GM12878 (cell line): Measurements from ENCODE around the gene LRTM2. TPM values are rescaled to one million over a fixed set of nuclear protein-coding genes. Genes with fewer than 3 reads are reported as not detected.

Experiments used
- ATAC-seq: fragments of 200-7000 bp; cut with Tn5 transposase; 3 replicates; pipeline ENCODE4 v1.9.1; 2020; ENCODE audit warnings: mild to moderate bottlenecking, moderate library complexity
- BruUV-seq: library from RNA; stranded (reverse); fragments of 400-500 nt; replicated peaks from 2 replicates; lab custom pipeline; 2021; lab: Mats Ljungman, UMichigan
- CTCF ChIA-PET: fragments of 300-600 bp; sonication (Branson Sonifier 250); formaldehyde crosslinking; extraction: SDS; loops from one replicate; lab custom pipeline; 2021; ENCODE audit warnings: inconsistent platforms; lab: Yijun Ruan, JAX
- POLR2A ChIA-PET: fragments of 350-600 bp; formaldehyde crosslinking; extraction: SDS; loops from one replicate; lab custom pipeline; 2021; ENCODE audit warnings: inconsistent platforms; lab: Charles Lee
- RAD21 ChIA-PET: fragments of 300-600 bp; sonication (Branson Sonifier 250); formaldehyde crosslinking; loops from one replicate; lab custom pipeline; 2023; ENCODE audit warnings: antibody characterized with exemption; ENCODE audit not compliant: unreplicated experiment; lab: Charles Lee
- SMC1A ChIA-PET: fragments of 300-600 bp; sonication (Branson Sonifier 250); formaldehyde crosslinking; loops from one replicate; lab custom pipeline; 2023; ENCODE audit not compliant: unreplicated experiment, uncharacterized antibody; lab: Charles Lee
- DNase-seq: peaks from one replicate; pipeline ENCODE4 v3.0.0-alpha.2; 2011; ENCODE audit warnings: low read depth, low spot score
- FAIRE-seq: peaks from 3 replicates; lab custom pipeline; 2011; peaks lifted over from hg19 to GRCh38; lab: Jason Lieb, UNC
- H2AFZ ChIP-seq: 2 replicates; pipeline ENCODE4 v1.6.0; 2011; ENCODE audit warnings: low read depth, low read length, control low read depth; ENCODE audit not compliant: control insufficient read depth
- H3K27ac ChIP-seq: 2 replicates; pipeline ENCODE4 v1.5.1; 2011; ENCODE audit warnings: control low read depth; ENCODE audit not compliant: control insufficient read depth, insufficient read depth
- H3K27me3 ChIP-seq, 2 experiments: replicated peaks in 1 of 2; 2 replicates each; pipeline versions ENCODE4 v1.6.0 to v1.6.1; 2011; ENCODE audit warnings: low read length in 1 of 2; ENCODE audit not compliant: control insufficient read depth in 2 of 2, insufficient read depth in 2 of 2
- H3K36me3 ChIP-seq, 2 experiments: 2 replicates each; pipeline ENCODE4 v1.5.1; 2011; ENCODE audit warnings: low read length in 1 of 2; ENCODE audit not compliant: control insufficient read depth in 2 of 2, insufficient read depth in 2 of 2
- H3K4me1 ChIP-seq: 2 replicates; pipeline ENCODE4 v1.6.1; 2011; ENCODE audit warnings: mild to moderate bottlenecking, low read length, moderate library complexity, mixed read lengths; ENCODE audit not compliant: control insufficient read depth, insufficient read depth
- H3K4me2 ChIP-seq: 2 replicates; pipeline ENCODE4 v1.6.0; 2011; ENCODE audit warnings: control low read depth; ENCODE audit not compliant: control insufficient read depth, insufficient read depth
- H3K4me3 ChIP-seq: fragments of 200-600 bp; sonication (generic); 2 replicates; pipeline ENCODE4 v1.5.1; 2016
- H3K79me2 ChIP-seq: 2 replicates; pipeline ENCODE4 v1.6.0; 2011; ENCODE audit warnings: low read length; ENCODE audit not compliant: control insufficient read depth, insufficient read depth
- H3K9ac ChIP-seq: 2 replicates; pipeline ENCODE4 v1.8.0; 2011; ENCODE audit warnings: low read length, control low read depth, mixed read lengths; ENCODE audit not compliant: control insufficient read depth, insufficient read depth
- H3K9me3 ChIP-seq: replicated peaks from 3 replicates; pipeline ENCODE4 v1.5.1; 2011; ENCODE audit warnings: mild to moderate bottlenecking, low read length; ENCODE audit not compliant: control insufficient read depth, insufficient read depth
- H4K20me1 ChIP-seq: 2 replicates; pipeline ENCODE4 v1.6.0; 2011; ENCODE audit not compliant: control insufficient read depth, insufficient read depth
- ATF3 ChIP-seq: IDR thresholded peaks from 2 replicates; pipeline ENCODE4 v1.6.1; 2011; ENCODE audit warnings: low read depth, mild to moderate bottlenecking, low read length, moderate library complexity, borderline replicate concordance; ENCODE audit errors: extremely low read depth
- BCL11A ChIP-seq: IDR thresholded peaks from 2 replicates; pipeline ENCODE4 v1.6.1; 2011; ENCODE audit warnings: low read depth, low read length
- BCLAF1 ChIP-seq: fragments of 450-650 bp; IDR thresholded peaks from 2 replicates; pipeline ENCODE4 v1.6.1; 2017; ENCODE audit warnings: antibody characterized with exemption, mild to moderate bottlenecking, moderate library complexity
- CREM ChIP-seq: IDR thresholded peaks from 2 replicates; pipeline ENCODE4 v1.6.1; 2014; ENCODE audit warnings: antibody characterized with exemption, low read depth
- E2F4 ChIP-seq: IDR thresholded peaks from 2 replicates; pipeline ENCODE4 v1.6.1; 2012; ENCODE audit warnings: low read depth, low read length, improper control_type of control experiment
- HDGF ChIP-seq: fragments of 450-650 bp; IDR thresholded peaks from 2 replicates; pipeline ENCODE4 v1.6.1; 2016; ENCODE audit warnings: antibody characterized with exemption
- IRF3 ChIP-seq: fragments of 450-650 bp; IDR thresholded peaks from 2 replicates; pipeline ENCODE4 v1.6.1; 2014; ENCODE audit warnings: mild to moderate bottlenecking
- JUNB ChIP-seq: IDR thresholded peaks from 2 replicates; pipeline ENCODE4 v1.6.1; 2016; ENCODE audit warnings: antibody characterized with exemption, mild to moderate bottlenecking
- JUND ChIP-seq: IDR thresholded peaks from 2 replicates; pipeline ENCODE4 v1.6.1; 2012; ENCODE audit warnings: low read depth, mild to moderate bottlenecking, low read length, improper control_type of control experiment, moderate library complexity
- KDM1A ChIP-seq: fragments of 200-600 bp; sonication (generic); IDR thresholded peaks from 2 replicates; pipeline ENCODE4 v1.6.1; 2016; ENCODE audit warnings: borderline replicate concordance
- MTA2 ChIP-seq: fragments of 450-650 bp; IDR thresholded peaks from 2 replicates; pipeline ENCODE4 v1.6.1; 2016; ENCODE audit warnings: low read depth, mild to moderate bottlenecking, moderate library complexity
- PML ChIP-seq: IDR thresholded peaks from 2 replicates; pipeline ENCODE4 v1.6.1; 2012; ENCODE audit warnings: low read length, inconsistent platforms
- POLR2AphosphoS5 ChIP-seq: IDR thresholded peaks from 2 replicates; pipeline ENCODE4 v1.6.1; 2011; ENCODE audit warnings: mild to moderate bottlenecking, low read length, inconsistent platforms
- ZBTB40 ChIP-seq: fragments of 450-650 bp; IDR thresholded peaks from 2 replicates; pipeline ENCODE4 v1.6.1; 2016; ENCODE audit warnings: mild to moderate bottlenecking, moderate library complexity, borderline replicate concordance
- WGBS: methylation state at CpG from one replicate; pipeline ENCODE4 v1.1.6; 2016; ENCODE audit warnings: low lambda C conversion rate; ENCODE audit not compliant: insufficient replicate concordance, insufficient coverage; ENCODE audit errors: missing lambda C conversion rate; 5-methylcytosine and 5-hydroxymethylcytosine counted together
- in situ Hi-C: fragments of 300-500 bp; cut with MboI; formaldehyde crosslinking; loops from 9 replicates; pipeline ENCODE4 v1.14.3; 2018; ENCODE audit warnings: mixed read lengths
- intact Hi-C: fragments of 100-400 bp; cut with micrococcal nuclease; formaldehyde crosslinking; loops from one replicate; pipeline ENCODE4 v1.14.2; 2022; ENCODE audit not compliant: unreplicated experiment
- polyA plus RNA-seq, 11 experiments: library from polyadenylated mRNA; depleted of rRNA in 4 of 11; unstranded in 6 of 11; stranded (reverse) in 5 of 11; fragments of >200 nt; fragmentation: Nextera tagmentation in 4 of 11; fragmentation: Illumina TruSeq in 1 of 11; extraction: Ambion mirVana in 4 of 11; extraction: Trizol in 1 of 11; gene quantifications; 1 replicate in 1 of 11; 2 replicates in 10 of 11; pipeline versions ENCODE4 v1.2.1 to v1.2.3, GENCODE V29; 2011 to 2016; ENCODE audit warnings: inconsistent platforms in 2 of 11, missing spikeins in 2 of 11, low read depth in 1 of 11
- total RNA-seq, 4 experiments: library from RNA; depleted of rRNA in 3 of 4; stranded (reverse); fragments of >200 nt in 3 of 4; fragmentation: Illumina TruSeq in 1 of 4; extraction: Trizol in 1 of 4; gene quantifications; 2 replicates each; pipeline versions ENCODE4 v1.2.1 to v1.2.3, GENCODE V29; 2013 to 2021

The LRTM2 gene
- total and polyA plus RNA-seq, 10 of the 15 experiments (the other 5 are each of a cell fraction or from before 2014, with no cell fraction given) = 0.05 TPM; not detected in 9

- DNase-seq (no peak), FAIRE-seq (no peak)
- H3K9ac ChIP-seq = no peak overlapping the region
- no peaks in the 10 kb centered on the region for H3K36me3 ChIP-seq
- SMC1A ChIA-PET = no interaction called here
- intact Hi-C loops = no loop called here
- POLR2A ChIA-PET = no interaction called here
- H3K4me2 ChIP-seq = no peak overlapping the region
- CTCF ChIA-PET = no interaction called here
- no peaks in the 10 kb centered on the region for H3K79me2 ChIP-seq
- no peaks in the 10 kb centered on the region for H4K20me1 ChIP-seq
- no peaks in the 10 kb centered on the region for H3K4me1 ChIP-seq
- no peak overlapping the region for H3K4me3 ChIP-seq
- TF ChIP-seq E2F4 = no peak
- TF ChIP-seq ZBTB40 = no peak
- no peak for TF ChIP-seq KDM1A
- TF ChIP-seq MTA2 = no peak
- TF ChIP-seq BCLAF1 = no peak
- TF ChIP-seq JUND = no peak
- no peak for TF ChIP-seq IRF3
- no peak for TF ChIP-seq HDGF
- no peak for TF ChIP-seq JUNB
- no peak for TF ChIP-seq ATF3
- no peak for TF ChIP-seq BCL11A
- no peak for TF ChIP-seq POLR2AphosphoS5
- TF ChIP-seq PML = no peak
- TF ChIP-seq CREM = no peak
- TF ChIP-seq, all 136 proteins: peak for 0
- Histone ChIP-seq H2AFZ (no peak overlapping the region), H3K27me3 (peaks cover 10 to 11% of the 10 kb centered on the region in 2 experiments; a peak in 3 of 4 replicates), H3K27ac (no peak overlapping the region), H3K9me3 (no peaks in the 10 kb centered on the region)
- ATAC-seq = no peak
- no TSS peak for BruUV-seq
- RAD21 ChIA-PET = no interaction called here
- 28% methylated on average over 9 of the region's 9 CpGs for WGBS
- in situ Hi-C loops = no loop called here
Observed at GRCh38 chr12:1819050-1819449, 1.3 kb upstream of the LRTM2 start.
